M059J (cell line): ENCODE data around the gene ST3GAL3. TPM values are rescaled to one million over a fixed set of nuclear protein-coding genes. Genes with fewer than 3 reads are reported as not detected.
"Not testable (repeated sequence)": the region's sequence is repeated elsewhere in the genome, so short reads cannot be mapped to it uniquely, and the experiment has no call there.

ENCODE experiments used
- DNase-seq: peaks from one replicate; pipeline ENCODE4 v3.0.0-alpha.2; 2012; ENCODE audit warnings: low read depth
- total RNA-seq: library from RNA; depleted of rRNA; stranded (reverse); fragments of >200 nt; shearing (Covaris generic); gene quantifications from 2 replicates; pipeline ENCODE4 v1.2.3, GENCODE V29; 2014

ST3GAL3 gene
- total RNA-seq, 1 experiment from 2014 or later = 15.0 TPM

GRCh38 chr1:43819357-43819756 is 112.0 kb downstream of the ST3GAL3 start:
- no peak for DNase-seq

DNA sequence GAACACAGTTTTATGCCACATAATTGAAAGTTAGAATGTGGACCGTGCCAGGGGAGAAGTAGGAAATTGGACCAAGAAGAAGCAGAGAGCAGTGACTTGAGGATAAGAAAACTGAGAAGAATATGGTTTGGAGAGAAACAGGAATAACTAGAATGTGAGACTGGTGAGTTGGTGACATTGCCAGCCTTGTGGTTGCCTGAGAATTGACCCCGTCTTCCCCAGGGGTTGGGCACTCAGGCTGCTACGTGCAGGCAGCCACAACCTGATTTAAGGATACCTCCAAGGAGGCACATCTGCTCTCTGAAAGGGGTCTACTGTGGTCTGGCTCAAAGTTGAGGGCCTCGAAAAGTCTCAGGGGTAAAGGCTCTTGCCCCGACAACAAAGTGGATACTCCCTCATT is 114.1 kb downstream of the ST3GAL3 start:
- DNase-seq = peak; percentile 71

DNA sequence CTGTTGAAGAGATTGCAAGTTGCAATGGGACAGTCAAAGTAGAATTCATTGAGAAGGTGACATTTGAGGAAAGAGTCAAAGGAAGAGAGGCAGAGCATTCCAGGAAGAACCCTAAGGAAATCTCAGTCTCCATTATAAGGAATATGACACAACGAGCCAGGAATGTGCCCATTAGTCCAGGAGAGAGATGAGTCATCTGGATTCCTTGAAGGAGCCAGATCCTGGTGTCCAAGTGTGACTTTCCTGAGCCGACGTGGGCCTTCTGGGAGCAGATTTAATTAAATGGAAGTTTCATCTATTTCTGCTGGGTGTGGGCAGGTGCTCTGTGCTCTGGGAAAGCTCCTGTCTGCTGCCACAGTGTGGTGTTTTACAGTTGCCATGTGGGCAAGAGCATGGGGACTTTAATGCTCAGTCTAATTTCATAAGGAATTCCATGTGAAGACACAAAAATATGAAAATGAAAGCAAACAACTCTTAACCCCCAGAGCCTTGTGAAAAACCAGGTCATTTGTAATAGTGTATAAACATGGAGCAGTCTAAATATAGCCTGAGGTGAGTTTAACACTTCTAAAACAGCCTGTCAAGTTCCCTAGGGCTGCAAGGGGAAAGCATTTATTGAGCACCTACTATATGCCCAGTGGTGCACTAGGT is 114.8 kb downstream of the ST3GAL3 start:
- peak; percentile 99 for DNase-seq

DNA sequence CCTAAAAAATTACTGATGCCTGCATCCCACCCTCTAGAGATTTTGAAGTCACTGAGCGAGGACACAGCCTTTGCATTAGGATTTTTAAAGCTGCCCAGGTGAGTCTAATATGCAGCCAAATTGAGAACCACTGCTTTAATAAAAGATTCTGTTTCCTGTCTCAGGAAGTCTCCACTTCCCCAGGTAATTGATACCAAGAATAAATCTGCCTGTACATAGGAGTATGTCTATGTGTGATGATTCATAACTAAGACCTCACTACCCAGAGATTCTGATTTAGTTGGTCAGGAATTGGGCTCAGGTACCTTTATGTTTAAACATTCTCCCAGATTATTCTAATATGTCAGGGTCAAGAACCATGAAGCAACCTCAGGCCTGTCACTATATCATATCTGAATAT is 117.5 kb downstream of the ST3GAL3 start:
- no peak for DNase-seq

- DNase-seq = no peak
Observed at GRCh38 chr1:43828574-43828973, 121.2 kb downstream of the ST3GAL3 start.

GRCh38 chr1:43830802-43831201 is 123.5 kb downstream of the ST3GAL3 start:
- DNase-seq = no peak

GRCh38 chr1:43831851-43832250 is 124.5 kb downstream of the ST3GAL3 start:
- no peak for DNase-seq

DNA sequence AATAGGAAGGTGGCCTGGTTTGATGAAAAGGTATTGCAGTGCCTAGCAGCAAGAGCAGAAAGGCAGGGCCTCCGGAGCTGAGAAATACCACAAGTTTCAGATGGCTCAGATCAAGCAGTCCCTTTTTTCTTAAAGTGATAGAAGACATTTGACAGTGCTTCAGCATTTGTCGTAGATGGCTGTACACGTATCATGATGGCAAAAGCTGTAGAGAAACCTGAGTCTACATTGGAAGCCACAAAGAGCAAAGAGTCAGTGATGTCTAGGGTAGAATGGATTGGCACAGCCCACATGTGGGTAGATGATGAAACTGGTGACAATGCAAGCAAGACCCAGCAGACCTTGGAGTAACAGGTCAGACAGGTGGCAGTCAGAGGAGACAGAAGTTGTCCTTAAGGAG is 124.9 kb downstream of the ST3GAL3 start:
- no peak for DNase-seq

- DNase-seq = no peak
Observed at GRCh38 chr1:43832998-43833397, 125.7 kb downstream of the ST3GAL3 start.

- not testable (repeated sequence) for DNase-seq
Observed at GRCh38 chr1:43833902-43834279, 126.6 kb downstream of the ST3GAL3 start.

- peak; percentile 99 for DNase-seq
Observed at GRCh38 chr1:43834280-43835081, 127.1 kb downstream of the ST3GAL3 start.

- DNase-seq = peak; percentile 99
Observed at GRCh38 chr1:43835082-43836021, 128.0 kb downstream of the ST3GAL3 start.

DNA sequence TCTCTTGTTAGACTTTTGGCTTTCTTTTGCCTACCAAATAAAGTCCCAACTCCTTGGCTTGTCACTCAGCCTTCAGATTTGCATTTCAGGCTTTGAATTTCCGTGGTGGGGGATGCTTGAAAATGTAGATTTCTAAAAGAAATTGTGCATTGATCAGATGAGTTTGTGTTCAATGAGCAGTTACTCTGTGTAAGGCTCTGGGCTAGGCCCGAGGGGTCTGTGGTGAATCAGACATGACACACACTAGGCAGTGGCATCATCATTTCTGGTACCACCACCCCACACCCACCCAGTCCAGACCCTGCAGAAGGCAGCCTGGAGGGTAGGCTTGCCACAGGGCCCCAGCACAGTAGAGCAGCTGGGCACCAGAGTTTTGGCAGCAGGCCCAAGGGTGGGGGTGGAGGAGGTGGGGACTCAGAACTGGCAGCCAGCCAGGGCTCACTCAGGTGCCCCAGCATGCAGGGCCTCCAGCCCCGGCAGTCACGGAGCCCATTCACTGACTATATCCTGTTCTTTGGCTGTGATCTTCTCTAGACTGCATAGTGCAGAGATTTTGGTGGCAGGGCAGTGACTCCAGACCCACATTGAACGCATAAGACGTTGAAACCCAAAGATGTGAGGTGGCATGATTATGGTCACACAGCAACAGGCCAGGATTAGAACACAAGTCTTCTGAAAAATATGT is 129.1 kb downstream of the ST3GAL3 start:
- DNase-seq = peak; percentile 86

GRCh38 chr1:43839056-43839455 is 131.7 kb downstream of the ST3GAL3 start:
- DNase-seq = no peak

- no peak for DNase-seq
Observed at GRCh38 chr1:43841321-43842174, 134.2 kb downstream of the ST3GAL3 start.

- DNase-seq = no peak
Observed at GRCh38 chr1:43842175-43842498, 134.8 kb downstream of the ST3GAL3 start.

- no peak for DNase-seq
Observed at GRCh38 chr1:43843684-43844083, 136.3 kb downstream of the ST3GAL3 start.

DNA sequence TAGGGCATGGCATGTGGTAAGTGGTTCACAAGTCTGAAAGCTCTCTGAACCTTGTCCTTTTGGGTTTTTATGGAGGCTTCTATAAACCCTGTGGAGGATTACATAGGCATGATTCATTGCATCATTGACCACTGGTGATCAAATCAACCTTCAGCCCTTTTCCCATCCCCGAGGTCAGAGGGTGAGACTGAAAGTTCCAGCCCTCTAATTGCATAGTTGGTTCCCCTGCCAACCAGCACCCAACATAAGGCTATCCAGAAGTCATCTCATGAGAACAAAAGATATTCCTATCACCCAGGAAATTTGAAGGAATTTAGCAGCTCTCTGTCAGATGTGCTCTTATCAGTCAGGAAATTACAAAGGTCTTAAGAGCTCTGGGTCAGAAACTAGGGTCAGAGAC is 136.8 kb downstream of the ST3GAL3 start:
- DNase-seq = peak; percentile 89

DNA sequence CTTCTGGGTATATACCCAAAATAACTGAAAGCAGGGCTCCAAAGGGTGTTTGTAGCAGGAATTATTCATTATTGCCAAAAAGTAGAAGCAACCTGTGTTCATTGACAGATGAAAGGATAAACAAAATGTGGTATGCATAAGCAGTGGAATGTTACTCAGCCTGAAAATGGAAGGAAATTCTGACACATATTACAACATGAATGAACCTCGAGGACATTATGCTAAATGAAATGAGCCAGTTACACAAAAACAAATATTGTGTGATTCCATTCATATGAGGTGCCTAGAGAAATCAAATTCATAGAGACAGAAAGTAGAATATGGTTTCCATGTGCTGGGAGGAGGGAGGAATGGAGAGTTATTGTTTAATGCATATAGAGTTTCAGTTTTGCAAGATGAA is 140.0 kb downstream of the ST3GAL3 start:
- DNase-seq = no peak

GRCh38 chr1:43847882-43848281 is 140.5 kb downstream of the ST3GAL3 start:
- no peak for DNase-seq

GRCh38 chr1:43849670-43850069 is 142.3 kb downstream of the ST3GAL3 start:
- DNase-seq = no peak
